ENCODE data around the gene EIF4H. TPM values are rescaled to one million over a fixed set of nuclear protein-coding genes. Genes with fewer than 3 reads are reported as not detected.
"Not testable (repeated sequence)": the region's sequence is repeated elsewhere in the genome, so short reads cannot be mapped to it uniquely, and the experiment has no call there.

The EIF4H gene
- total RNA-seq, 1 donor, result 293 TPM

DNA sequence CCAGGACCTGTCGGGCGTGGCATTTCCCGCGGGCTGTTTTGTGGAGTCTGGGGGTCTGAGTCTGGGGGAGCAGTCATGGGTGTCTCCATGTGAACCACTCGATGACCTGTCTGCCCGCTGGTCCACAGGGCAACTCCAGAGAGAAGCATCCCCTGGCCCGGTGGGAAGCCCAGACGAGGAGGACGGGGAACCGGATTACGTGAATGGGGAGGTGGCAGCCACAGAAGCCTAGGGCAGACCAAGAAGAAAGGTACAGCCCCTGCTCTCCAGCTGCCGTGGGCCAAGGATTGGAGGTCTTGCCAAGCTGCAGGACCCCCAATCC is 50.3 kb downstream of the EIF4H start:
- no peak overlapping the region for H3K4me3 ChIP-seq (ENCODE audit: low read depth, low read length)
- TF ChIP-seq, protein P1, sequence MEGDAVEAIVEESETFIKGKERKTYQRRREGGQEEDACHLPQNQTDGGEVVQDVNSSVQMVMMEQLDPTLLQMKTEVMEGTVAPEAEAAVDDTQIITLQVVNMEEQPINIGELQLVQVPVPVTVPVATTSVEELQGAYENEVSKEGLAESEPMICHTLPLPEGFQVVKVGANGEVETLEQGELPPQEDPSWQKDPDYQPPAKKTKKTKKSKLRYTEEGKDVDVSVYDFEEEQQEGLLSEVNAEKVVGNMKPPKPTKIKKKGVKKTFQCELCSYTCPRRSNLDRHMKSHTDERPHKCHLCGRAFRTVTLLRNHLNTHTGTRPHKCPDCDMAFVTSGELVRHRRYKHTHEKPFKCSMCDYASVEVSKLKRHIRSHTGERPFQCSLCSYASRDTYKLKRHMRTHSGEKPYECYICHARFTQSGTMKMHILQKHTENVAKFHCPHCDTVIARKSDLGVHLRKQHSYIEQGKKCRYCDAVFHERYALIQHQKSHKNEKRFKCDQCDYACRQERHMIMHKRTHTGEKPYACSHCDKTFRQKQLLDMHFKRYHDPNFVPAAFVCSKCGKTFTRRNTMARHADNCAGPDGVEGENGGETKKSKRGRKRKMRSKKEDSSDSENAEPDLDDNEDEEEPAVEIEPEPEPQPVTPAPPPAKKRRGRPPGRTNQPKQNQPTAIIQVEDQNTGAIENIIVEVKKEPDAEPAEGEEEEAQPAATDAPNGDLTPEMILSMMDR (IDR thresholded peaks at IDR 0.05; ENCODE audit: insufficient read depth, low read depth, low read length), result no peak
- DNase-seq (ENCODE audit: low read depth), result no peak

DNA sequence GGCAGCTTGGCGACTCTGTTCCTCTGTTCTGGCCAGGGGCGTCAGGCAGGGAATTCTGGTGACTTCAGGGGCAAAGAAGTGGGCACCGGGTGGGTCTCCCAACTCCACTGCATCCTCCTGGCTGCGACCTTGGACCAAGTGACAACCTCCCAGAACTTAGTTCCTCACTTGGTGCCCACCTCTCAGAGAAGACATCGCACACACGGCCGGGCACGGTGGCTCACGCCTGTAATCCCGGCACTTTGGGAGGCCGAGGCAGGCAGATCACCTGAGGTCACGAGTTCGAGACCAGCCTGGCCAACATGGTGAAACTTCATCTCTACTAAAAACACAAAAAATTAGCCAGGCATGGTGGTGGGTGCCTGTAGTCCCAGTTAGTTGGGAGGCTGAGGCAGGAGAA is 50.8 kb downstream of the EIF4H start:
- H3K4me3 ChIP-seq (ENCODE audit: low read depth, low read length); DNase-seq (ENCODE audit: low read depth): not testable (repeated sequence)

DNA sequence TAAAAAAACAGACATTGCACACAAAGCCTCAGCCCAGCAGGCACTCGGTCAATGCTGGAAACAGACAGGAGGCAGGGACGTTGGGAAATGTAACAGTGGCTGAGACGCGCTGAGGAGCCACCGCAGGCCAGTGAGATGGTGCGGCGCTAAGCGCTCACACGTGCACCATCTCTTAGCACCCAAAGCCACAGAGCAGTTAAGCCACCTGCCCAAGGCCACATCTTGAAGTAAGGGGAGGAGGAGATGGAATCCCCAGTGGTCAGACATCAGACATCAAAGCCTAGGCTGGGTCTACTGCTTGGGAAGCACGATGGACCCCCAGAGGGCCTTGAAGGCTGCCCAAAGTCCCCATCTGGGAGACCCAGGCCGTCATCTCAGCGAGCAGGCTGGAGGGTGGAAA is 51.2 kb downstream of the EIF4H start:
- DNase-seq (ENCODE audit: low read depth), result no peak
- TF ChIP-seq, protein P1 (IDR thresholded peaks at IDR 0.05; ENCODE audit: insufficient read depth, low read depth, low read length), result no peak
- H3K4me3 ChIP-seq (ENCODE audit: low read depth, low read length), result no peak overlapping the region

DNA sequence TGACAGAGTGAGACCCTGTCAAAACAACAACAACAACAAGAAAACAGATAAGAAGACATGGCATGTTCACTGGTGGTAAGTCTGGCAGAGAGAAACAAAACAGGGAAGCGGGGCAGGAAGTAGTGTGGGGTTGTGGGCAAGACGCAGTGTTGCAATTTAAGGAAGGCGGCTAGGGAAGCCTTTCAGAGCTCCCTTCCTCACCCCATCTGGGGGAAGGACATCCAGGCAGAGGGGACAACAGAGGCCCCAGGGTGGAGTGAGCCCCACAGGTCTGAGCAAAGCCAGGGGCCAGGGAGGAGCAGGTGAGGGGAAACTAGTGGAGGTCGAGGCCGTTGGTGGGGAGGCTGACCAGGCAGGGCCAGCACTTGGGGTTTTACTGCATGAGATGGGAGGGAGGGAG is 52.5 kb downstream of the EIF4H start:
- DNase-seq (ENCODE audit: low read depth), result no peak
- no peak overlapping the region for H3K4me3 ChIP-seq (ENCODE audit: low read depth, low read length)
- TF ChIP-seq, protein P1 (IDR thresholded peaks at IDR 0.05; ENCODE audit: insufficient read depth, low read depth, low read length), result no peak

DNA sequence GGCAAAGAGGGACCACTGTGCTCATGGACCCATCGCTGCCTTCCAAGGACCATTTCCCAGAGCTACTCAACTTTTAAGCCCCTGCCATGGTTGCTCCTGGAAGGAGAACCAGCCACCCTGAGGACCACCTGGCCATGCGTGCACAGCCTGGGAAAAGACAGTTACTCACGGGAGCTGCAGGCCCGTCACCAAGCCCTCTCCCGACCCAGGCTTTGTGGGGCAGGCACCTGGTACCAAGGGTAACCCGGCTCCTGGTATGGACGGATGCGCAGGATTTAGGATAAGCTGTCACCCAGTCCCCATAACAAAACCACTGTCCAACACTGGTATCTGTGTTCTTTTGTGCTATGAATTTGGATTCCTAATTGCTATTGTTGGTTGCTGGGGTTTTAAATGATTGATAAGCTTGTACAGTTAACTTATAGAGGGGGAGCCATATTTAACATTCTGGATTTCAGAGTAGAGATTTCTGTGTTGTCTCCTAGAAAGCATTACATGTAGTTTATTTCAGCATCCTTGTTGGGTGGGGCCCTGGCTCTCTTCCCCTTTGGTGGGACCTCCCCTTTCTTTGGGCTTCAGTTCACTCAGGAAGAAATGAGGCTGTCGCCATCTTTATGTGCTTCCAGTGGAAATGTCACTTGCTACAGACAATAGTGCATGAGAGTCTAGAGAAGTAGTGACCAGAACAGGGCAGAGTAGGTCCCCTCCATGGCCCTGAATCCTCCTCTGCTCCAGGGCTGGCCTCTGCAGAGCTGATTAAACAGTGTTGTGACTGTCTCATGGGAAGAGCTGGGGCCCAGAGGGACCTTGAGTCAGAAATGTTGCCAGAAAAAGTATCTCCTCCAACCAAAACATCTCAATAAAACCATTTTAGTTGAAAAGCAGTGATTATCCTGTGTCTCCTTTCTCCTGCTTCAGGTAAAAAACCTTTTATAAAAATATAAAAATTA is 55.1 kb downstream of the EIF4H start:
- DNase-seq (ENCODE audit: low read depth), result no peak
- TF ChIP-seq, protein P1 (IDR thresholded peaks at IDR 0.05; ENCODE audit: insufficient read depth, low read depth, low read length), result no peak

DNA sequence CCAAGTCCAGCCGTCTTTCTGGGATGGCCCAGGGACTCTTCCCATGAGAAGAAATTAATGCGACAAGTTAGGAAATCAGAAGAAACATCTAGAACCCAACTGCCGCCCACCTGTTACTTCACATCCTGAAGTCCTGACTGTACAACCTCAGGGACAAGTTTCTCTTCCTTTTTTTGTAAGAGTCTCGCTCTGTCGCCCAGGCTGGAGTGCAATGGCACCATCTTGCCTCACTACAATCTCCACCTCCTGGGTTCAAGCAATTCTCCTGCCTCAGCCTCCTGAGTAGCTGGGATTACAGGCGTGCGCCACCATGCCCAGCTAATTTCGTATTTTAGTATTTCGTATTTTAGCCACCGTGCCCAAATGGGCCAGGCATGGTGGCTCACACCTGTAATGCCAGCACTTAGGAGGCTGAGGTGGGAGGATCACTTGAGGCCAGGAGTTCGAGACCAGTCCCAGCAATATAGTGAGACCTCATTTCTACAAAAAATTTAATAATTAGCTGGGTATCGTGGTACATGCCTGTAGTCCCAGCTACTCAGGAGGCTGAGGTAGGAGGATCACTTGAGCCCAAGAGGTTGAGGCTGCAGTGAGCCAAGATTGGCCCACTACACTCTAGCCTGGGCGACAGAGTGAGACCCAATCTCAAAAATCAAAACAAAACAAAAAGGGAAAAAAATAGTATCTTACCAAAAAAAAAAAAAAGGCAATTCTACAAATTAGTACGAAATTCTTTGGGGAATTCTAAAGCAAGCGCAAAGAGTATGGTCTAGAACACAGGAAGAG is 56.5 kb downstream of the EIF4H start:
- DNase-seq (ENCODE audit: low read depth), result no peak
- TF ChIP-seq, protein P1 (IDR thresholded peaks at IDR 0.05; ENCODE audit: insufficient read depth, low read depth, low read length), result no peak
- no peak overlapping the region for H3K4me3 ChIP-seq (ENCODE audit: low read depth, low read length)

More for the DNA sequence above, 55.1 kb downstream of the EIF4H start:
- no peak overlapping the region for H3K4me3 ChIP-seq (ENCODE audit: low read depth, low read length)

DNA sequence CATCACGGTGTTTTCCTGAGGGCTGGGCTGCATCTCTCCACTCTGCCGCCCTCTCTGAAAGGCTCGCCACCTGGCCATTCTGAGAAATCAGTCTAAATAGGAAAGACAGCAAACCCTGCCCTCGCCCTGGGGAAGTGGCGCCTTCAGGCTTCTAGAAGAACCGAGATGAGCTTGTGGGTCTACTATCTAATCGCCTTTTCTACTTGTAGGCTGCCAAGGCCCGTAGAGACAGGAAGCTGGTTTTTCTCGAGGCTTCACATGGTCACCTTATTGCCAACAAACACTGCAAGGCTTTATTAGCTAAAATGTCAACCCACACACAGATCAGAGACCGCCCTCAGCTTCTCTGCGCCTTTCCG is 57.1 kb downstream of the EIF4H start:
- TF ChIP-seq, protein P1 (IDR thresholded peaks at IDR 0.05; ENCODE audit: insufficient read depth, low read depth, low read length), result no peak
- no peak overlapping the region for H3K4me3 ChIP-seq (ENCODE audit: low read depth, low read length)
- DNase-seq (ENCODE audit: low read depth), result no peak

All from fibroblast of villous mesenchyme (primary cell).